HG02840 (cell line): ENCODE results near the gene SRRM4.
"Not testable (repeated sequence)": the region's sequence is repeated elsewhere in the genome, so short reads cannot be mapped to it uniquely, and the experiment has no call there.

Source experiments
- ATAC-seq: cut with Tn5 transposase; IDR thresholded peaks from one replicate; pipeline ENCODE4 v1.9.1; 2021; ENCODE audit warnings: mild to moderate bottlenecking, moderate library complexity, moderate number of reproducible peaks; ENCODE audit not compliant: unreplicated experiment, low FRiP score

Gene SRRM4

GRCh38 chr12:119008273-119008672, 26.9 kb downstream of the SRRM4 start:
- not testable (repeated sequence) for ATAC-seq

GRCh38 chr12:119008691-119009221, 27.4 kb downstream of the SRRM4 start:
- ATAC-seq: no peak

GRCh38 chr12:119011231-119011630, 29.9 kb downstream of the SRRM4 start:
- ATAC-seq: no peak

- ATAC-seq: no peak
Observed at GRCh38 chr12:119012179-119012578, 30.8 kb downstream of the SRRM4 start.

GRCh38 chr12:119013023-119013422, 31.7 kb downstream of the SRRM4 start:
- ATAC-seq: no peak

- no peak for ATAC-seq
Observed at GRCh38 chr12:119014368-119014767, 33.0 kb downstream of the SRRM4 start.

GRCh38 chr12:119016715-119017114, 35.4 kb downstream of the SRRM4 start:
- no peak for ATAC-seq

- no peak for ATAC-seq
Observed at GRCh38 chr12:119019166-119019565, 37.8 kb downstream of the SRRM4 start.

- no peak for ATAC-seq
Observed at GRCh38 chr12:119020406-119021360, 39.3 kb downstream of the SRRM4 start.

- ATAC-seq: no peak
Observed at GRCh38 chr12:119024356-119024755, 43.0 kb downstream of the SRRM4 start.

GRCh38 chr12:119025786-119026185, 44.4 kb downstream of the SRRM4 start:
- no peak for ATAC-seq

- ATAC-seq: not testable (repeated sequence)
Observed at GRCh38 chr12:119033332-119033731, 52.0 kb downstream of the SRRM4 start.

GRCh38 chr12:119036878-119037825, 55.8 kb downstream of the SRRM4 start:
- ATAC-seq: no peak

- ATAC-seq: no peak
Observed at GRCh38 chr12:119044094-119044493, 62.8 kb downstream of the SRRM4 start.

- no peak for ATAC-seq
Observed at GRCh38 chr12:119047641-119048040, 66.3 kb downstream of the SRRM4 start.

GRCh38 chr12:119050663-119051062, 69.3 kb downstream of the SRRM4 start:
- ATAC-seq: no peak

- no peak for ATAC-seq
Observed at GRCh38 chr12:119051474-119051873, 70.1 kb downstream of the SRRM4 start.

GRCh38 chr12:119052001-119052400, 70.7 kb downstream of the SRRM4 start:
- ATAC-seq: no peak

- no peak for ATAC-seq
Observed at GRCh38 chr12:119055977-119056376, 74.6 kb downstream of the SRRM4 start.

GRCh38 chr12:119060847-119061796, 79.8 kb downstream of the SRRM4 start:
- no peak for ATAC-seq
